ENCODE data around the gene NRBP1. TPM values are rescaled to one million over a fixed set of nuclear protein-coding genes. Genes with fewer than 3 reads are reported as not detected.

Gene NRBP1
- total and polyA plus RNA-seq, 2 of the 8 experiments (the other 6 are each of a cell fraction or from before 2014, with no cell fraction given), result 115 to 145 TPM

- peak; percentile 91 for TF ChIP-seq E2F6 (IDR thresholded peaks at IDR 0.05)
- no peak for TF ChIP-seq RNF2 (IDR thresholded peaks at IDR 0.05; ENCODE audit: borderline replicate concordance, low read depth, low read length, missing control alignments, poor library complexity, severe bottlenecking)
- TF ChIP-seq RXRA (IDR thresholded peaks at IDR 0.05; ENCODE audit: insufficient read depth, low read depth, low read length), result no peak
- TF ChIP-seq RFX5 (IDR thresholded peaks at IDR 0.05; ENCODE audit: borderline replicate concordance, low read depth, low read length), result no peak
- TF ChIP-seq PHF8 (conservative IDR thresholded peaks at IDR 0.05; ENCODE audit: low read depth, low read length), result peak; percentile 42; the same call in 1 of the 2 replicates
- no peak for TF ChIP-seq JUND (IDR thresholded peaks at IDR 0.05; ENCODE audit: low read length)
- no peak; a peak in 1 of 4 replicates for TF ChIP-seq HDAC2 (IDR thresholded peaks at IDR 0.05; ENCODE audit: borderline replicate concordance in 1 of 2, low read depth in 2 of 2, low read length in 2 of 2)
- peak; percentile 26 to 42; a peak in 2 of 4 replicates for TF ChIP-seq RAD21 (IDR thresholded peaks at IDR 0.05 in 1 of 2, conservative IDR thresholded peaks at IDR 0.05 in 1 of 2; ENCODE audit: low read depth in 2 of 2, low read length in 2 of 2)
- no peak for TF ChIP-seq BCL11A (IDR thresholded peaks at IDR 0.05; ENCODE audit: low read depth in 2 of 2, low read length in 2 of 2)
- no peak for TF ChIP-seq NRF1 (IDR thresholded peaks at IDR 0.05; ENCODE audit: low read depth, low read length)
- TF ChIP-seq KDM4A (IDR thresholded peaks at IDR 0.05; ENCODE audit: low read depth, low read length, severe bottlenecking), result peak; percentile 76
- TF ChIP-seq MAFK (IDR thresholded peaks at IDR 0.05; ENCODE audit: low read depth, low read length), result no peak
- TF ChIP-seq EP300 (IDR thresholded peaks at IDR 0.05; ENCODE audit: borderline replicate concordance in 1 of 2, low read depth in 2 of 2, low read length in 2 of 2), result no peak
- no peak for TF ChIP-seq SIX5 (IDR thresholded peaks at IDR 0.05; ENCODE audit: low read depth, low read length)
- TF ChIP-seq TAF1 (IDR thresholded peaks at IDR 0.05; ENCODE audit: low read depth, low read length), result peak; percentile 58
- TF ChIP-seq KDM1A (IDR thresholded peaks at IDR 0.05; ENCODE audit: borderline replicate concordance, low read length), result 0 out of 2 replicates have a peak, but pooled peaks have one; percentile 20
- no peak for TF ChIP-seq GTF2F1 (IDR thresholded peaks at IDR 0.05; ENCODE audit: borderline replicate concordance, low read depth, low read length)
- no peak for TF ChIP-seq BACH1 (IDR thresholded peaks at IDR 0.05; ENCODE audit: low read length)
- TF ChIP-seq BRCA1 (IDR thresholded peaks at IDR 0.05; ENCODE audit: low read depth, low read length), result no peak
- peak; percentile 40 to 57; a peak in 2 of 3 replicates for TF ChIP-seq POLR2A (IDR thresholded peaks at IDR 0.05; ENCODE audit: control extremely low read depth in 1 of 2, low read depth in 2 of 2, low read length in 2 of 2)
- TF ChIP-seq FOSL1 (IDR thresholded peaks at IDR 0.05; ENCODE audit: insufficient read depth, low read depth, low read length), result no peak
These were observed 13.8 kb downstream of the NRBP1 start, which contains the start of gene KRTCAP3 (continued) for GRCh38 chr2:27441958-27442919.

Data from H1 (cell line).